Natural killer cell (primary cell): ENCODE data around the gene MACROD2. TPM values are rescaled to one million over a fixed set of nuclear protein-coding genes. Genes with fewer than 3 reads are reported as not detected.

Experiments used
- ATAC-seq, 3 donors: fragments of 150-1000 bp in 2 of 3; fragments of 200-7000 bp in 1 of 3; cut with Tn5 transposase; 1 replicate in 1 of 3; 2 replicates in 2 of 3; pipeline ENCODE4 v1.10.0; 2021; ENCODE audit warnings: mild to moderate bottlenecking in 2 of 3, moderate library complexity in 2 of 3
- DNase-seq, 2 donors: peaks; one replicate each; pipeline versions ENCODE4 v3.0.0 to v3.0.0-alpha.2; 2013 to 2021; ENCODE audit warnings: mixed read lengths in 1 of 2
- H3K27ac ChIP-seq: one replicate; pipeline ENCODE4 v1.5.1; 2013; ENCODE audit warnings: mild to moderate bottlenecking, low read length
- H3K27me3 ChIP-seq: one replicate; pipeline ENCODE4 v1.6.1; 2013; ENCODE audit warnings: low read length; ENCODE audit not compliant: control insufficient read depth, insufficient read depth
- H3K36me3 ChIP-seq: one replicate; pipeline ENCODE4 v1.6.1; 2013; ENCODE audit warnings: low read length; ENCODE audit not compliant: control insufficient read depth, insufficient read depth
- H3K4me1 ChIP-seq: one replicate; pipeline ENCODE4 v1.6.1; 2013; ENCODE audit warnings: low read length; ENCODE audit not compliant: control insufficient read depth, insufficient read depth
- H3K4me3 ChIP-seq: one replicate; pipeline ENCODE4 v1.5.1; 2013; ENCODE audit warnings: low read length
- H3K9me3 ChIP-seq: one replicate; pipeline ENCODE4 v1.6.1; 2013; ENCODE audit warnings: low read length; ENCODE audit not compliant: control insufficient read depth, insufficient read depth
- H3K27ac Mint-ChIP-seq, 2 donors: one replicate each; pipeline ENCODE4 v1.8.0; 2022; ENCODE audit warnings: mild to moderate bottlenecking in 2 of 2, mixed read lengths in 2 of 2, moderate library complexity in 1 of 2
- H3K27me3 Mint-ChIP-seq, 2 donors: one replicate each; pipeline ENCODE4 v1.8.0; 2022; ENCODE audit warnings: low read depth in 2 of 2, mixed read lengths in 2 of 2
- H3K36me3 Mint-ChIP-seq: one replicate; pipeline ENCODE4 v1.8.0; 2022; ENCODE audit warnings: mixed read lengths
- H3K4me1 Mint-ChIP-seq, 2 donors: one replicate each; pipeline ENCODE4 v1.8.0; 2022; ENCODE audit warnings: mixed read lengths in 2 of 2
- H3K4me3 Mint-ChIP-seq: one replicate; pipeline ENCODE4 v1.8.0; 2022; ENCODE audit warnings: mild to moderate bottlenecking, moderate library complexity, mixed read lengths
- H3K9me3 Mint-ChIP-seq, 2 donors: one replicate each; pipeline ENCODE4 v1.8.0; 2022; ENCODE audit warnings: mixed read lengths in 2 of 2
- WGBS: methylation state at CpG from one replicate; pipeline ENCODE4 v1.1.7; 2013; ENCODE audit warnings: missing lambda C conversion rate; ENCODE audit not compliant: insufficient coverage; 5-methylcytosine and 5-hydroxymethylcytosine counted together
- intact Hi-C: fragments of 100-400 bp; cut with micrococcal nuclease; formaldehyde crosslinking; loops from one replicate; pipeline ENCODE4 v1.14.2; 2022
- total RNA-seq, 4 donors: library from RNA; stranded (reverse); fragments of 120-200 nt in 1 of 4; gene quantifications; one replicate each; pipeline versions ENCODE4 v1.2.3 to v1.2.4, GENCODE V29; 2013 to 2022
- TF ChIP-seq, protein P1 (sequence below): fragments of 200-600 bp; IDR thresholded peaks from one replicate; pipeline ENCODE4 v1.8.0; 2022; ENCODE audit warnings: antibody characterized with exemption

The MACROD2 gene
- total RNA-seq, 3 donors from 2014 or later (not counting 1 experiment from before 2014, with no cell fraction given) = 0.19 to 0.88 TPM; not detected in 1

DNA sequence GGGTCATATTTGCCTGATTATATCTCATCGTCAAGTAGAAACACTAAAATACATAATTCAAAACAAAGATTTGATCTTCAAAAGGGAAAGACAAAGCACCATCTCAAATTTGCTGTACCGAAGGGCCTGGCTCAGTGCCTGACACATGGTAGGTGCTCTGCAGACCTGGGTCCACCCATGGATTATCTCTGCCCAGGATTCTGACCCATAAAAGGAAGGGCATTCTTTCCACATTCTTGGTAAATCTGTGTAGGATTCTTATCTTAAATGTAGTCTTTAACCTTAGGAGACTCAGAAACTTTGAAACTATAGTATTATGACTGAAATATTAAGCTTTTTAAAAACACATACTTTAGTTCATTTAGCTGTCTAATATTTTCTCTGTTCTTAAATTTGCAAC is 616.2 kb downstream of the MACROD2 start:
- ATAC-seq (no peak), DNase-seq (no peak)
- H3K27ac ChIP-seq = no peak overlapping the region
- no peaks in the 10 kb centered on the region for H3K36me3 Mint-ChIP-seq
- H3K9me3 Mint-ChIP-seq = peaks cover 20 to 27% of the 10 kb centered on the region in 2 donors
- no peak overlapping the region for H3K4me3 Mint-ChIP-seq
- peaks cover 9% of the 10 kb centered on the region for H3K9me3 ChIP-seq
- H3K4me3 ChIP-seq = no peak overlapping the region
- no peaks in the 10 kb centered on the region for H3K4me1 ChIP-seq
- no peaks in the 10 kb centered on the region for H3K27me3 Mint-ChIP-seq
- no peaks in the 10 kb centered on the region for H3K27me3 ChIP-seq
- intact Hi-C loops = no loop called here
- TF ChIP-seq, protein P1, sequence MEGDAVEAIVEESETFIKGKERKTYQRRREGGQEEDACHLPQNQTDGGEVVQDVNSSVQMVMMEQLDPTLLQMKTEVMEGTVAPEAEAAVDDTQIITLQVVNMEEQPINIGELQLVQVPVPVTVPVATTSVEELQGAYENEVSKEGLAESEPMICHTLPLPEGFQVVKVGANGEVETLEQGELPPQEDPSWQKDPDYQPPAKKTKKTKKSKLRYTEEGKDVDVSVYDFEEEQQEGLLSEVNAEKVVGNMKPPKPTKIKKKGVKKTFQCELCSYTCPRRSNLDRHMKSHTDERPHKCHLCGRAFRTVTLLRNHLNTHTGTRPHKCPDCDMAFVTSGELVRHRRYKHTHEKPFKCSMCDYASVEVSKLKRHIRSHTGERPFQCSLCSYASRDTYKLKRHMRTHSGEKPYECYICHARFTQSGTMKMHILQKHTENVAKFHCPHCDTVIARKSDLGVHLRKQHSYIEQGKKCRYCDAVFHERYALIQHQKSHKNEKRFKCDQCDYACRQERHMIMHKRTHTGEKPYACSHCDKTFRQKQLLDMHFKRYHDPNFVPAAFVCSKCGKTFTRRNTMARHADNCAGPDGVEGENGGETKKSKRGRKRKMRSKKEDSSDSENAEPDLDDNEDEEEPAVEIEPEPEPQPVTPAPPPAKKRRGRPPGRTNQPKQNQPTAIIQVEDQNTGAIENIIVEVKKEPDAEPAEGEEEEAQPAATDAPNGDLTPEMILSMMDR = no peak
- WGBS = 78% methylated on average over 1 of the region's 2 CpGs
- H3K4me1 Mint-ChIP-seq = no peaks in the 10 kb centered on the region
- no peaks in the 10 kb centered on the region for H3K36me3 ChIP-seq
- no peak overlapping the region for H3K27ac Mint-ChIP-seq

DNA sequence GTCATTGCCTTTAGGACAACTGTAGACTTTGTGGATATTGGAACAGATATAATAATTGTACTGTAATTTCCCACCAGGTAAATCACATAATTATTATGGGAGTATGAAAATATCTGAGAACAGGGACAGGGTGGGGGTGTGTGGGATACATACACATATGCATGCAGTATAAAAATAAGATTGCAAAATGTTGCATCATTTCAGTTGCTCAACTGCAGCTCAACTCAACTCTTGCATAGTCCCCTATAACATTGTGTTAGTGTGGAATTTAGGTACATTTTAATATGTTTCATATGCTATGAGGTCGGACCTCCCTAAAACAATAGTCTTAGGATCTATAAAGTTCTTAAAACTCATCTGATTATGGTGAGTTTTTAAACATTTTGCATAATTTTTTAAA is 617.1 kb downstream of the MACROD2 start:
- TF ChIP-seq, protein P1 = no peak
- ATAC-seq (no peak), DNase-seq (no peak)
- H3K27ac Mint-ChIP-seq = no peak overlapping the region
- Histone ChIP-seq H3K27ac (no peak overlapping the region), H3K4me3 (no peak overlapping the region), H3K36me3 (no peaks in the 10 kb centered on the region), H3K27me3 (no peaks in the 10 kb centered on the region), H3K4me1 (no peaks in the 10 kb centered on the region), H3K9me3 (peaks cover 7% of the 10 kb centered on the region)
- no peak overlapping the region for H3K4me3 Mint-ChIP-seq
- intact Hi-C loops = no loop called here
- no peaks in the 10 kb centered on the region for H3K4me1 Mint-ChIP-seq
- H3K36me3 Mint-ChIP-seq = peaks cover 5% of the 10 kb centered on the region
- no CpG with 5 or more reads among the region's 1 CpG for WGBS
- H3K9me3 Mint-ChIP-seq = peaks cover 24 to 32% of the 10 kb centered on the region in 2 donors
- no peaks in the 10 kb centered on the region for H3K27me3 Mint-ChIP-seq

DNA sequence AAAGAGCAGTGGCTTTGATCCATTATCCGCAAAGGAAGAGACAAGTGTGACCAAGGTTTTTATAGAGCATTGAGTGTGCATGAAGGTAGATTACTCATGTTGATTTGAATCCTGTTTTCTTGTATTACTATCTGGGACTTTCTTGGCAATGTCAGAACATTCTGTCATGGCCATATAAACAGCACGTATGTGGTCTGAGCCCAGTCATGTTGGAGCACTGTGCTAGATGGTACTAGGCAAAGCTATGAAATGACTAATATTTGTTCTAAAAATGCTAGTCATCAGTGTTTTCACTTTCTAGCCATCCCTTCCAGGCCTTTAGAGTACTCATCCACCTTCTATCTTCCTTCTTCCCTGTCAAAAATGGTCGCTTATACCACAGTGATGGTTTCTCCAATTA is 620.7 kb downstream of the MACROD2 start:
- intact Hi-C loops = no loop called here
- no peak for DNase-seq
- Histone ChIP-seq H3K4me3 (no peak overlapping the region), H3K4me1 (no peaks in the 10 kb centered on the region), H3K9me3 (peaks cover 6% of the 10 kb centered on the region), H3K27ac (no peak overlapping the region), H3K27me3 (no peaks in the 10 kb centered on the region), H3K36me3 (no peaks in the 10 kb centered on the region)
- 77% methylated on average over 3 of the region's 3 CpGs for WGBS
- Mint-ChIP-seq H3K27ac (no peak overlapping the region), H3K4me3 (no peak overlapping the region), H3K4me1 (no peaks in the 10 kb centered on the region), H3K36me3 (peaks cover 8% of the 10 kb centered on the region), H3K9me3 (peaks cover 17 to 21% of the 10 kb centered on the region in 2 donors), H3K27me3 (no peaks in the 10 kb centered on the region)
- ATAC-seq = no peak
- TF ChIP-seq, protein P1 = no peak

GRCh38 chr20:14617123-14617522 is 621.8 kb downstream of the MACROD2 start:
- H3K36me3 ChIP-seq = no peaks in the 10 kb centered on the region
- no peak overlapping the region for H3K4me3 ChIP-seq
- peaks cover 8% of the 10 kb centered on the region for H3K36me3 Mint-ChIP-seq
- H3K27ac Mint-ChIP-seq = no peak overlapping the region
- WGBS = no CpG with 5 or more reads among the region's 2 CpGs
- no peaks in the 10 kb centered on the region for H3K27me3 ChIP-seq
- H3K4me3 Mint-ChIP-seq = no peak overlapping the region
- DNase-seq = no peak
- H3K9me3 ChIP-seq = peaks cover 6% of the 10 kb centered on the region
- H3K9me3 Mint-ChIP-seq = peaks cover 19 to 21% of the 10 kb centered on the region in 2 donors
- H3K27me3 Mint-ChIP-seq = no peaks in the 10 kb centered on the region
- no peak for ATAC-seq
- intact Hi-C loops = no loop called here
- no peaks in the 10 kb centered on the region for H3K4me1 Mint-ChIP-seq
- H3K4me1 ChIP-seq = no peaks in the 10 kb centered on the region
- H3K27ac ChIP-seq = no peak overlapping the region
- TF ChIP-seq, protein P1 = no peak
